Rectal smooth muscle tissue (tissue), 1 donor: ENCODE measurements around the gene DHRS12.

Source experiments
- H3K27ac ChIP-seq: one replicate; pipeline ENCODE4 v1.7.0; 2013; ENCODE audit warnings: low read depth, low read length, inconsistent platforms
- H3K27me3 ChIP-seq: one replicate; pipeline ENCODE4 v1.7.0; 2013; ENCODE audit warnings: low read length; ENCODE audit not compliant: control insufficient read depth, insufficient read depth
- H3K36me3 ChIP-seq: one replicate; pipeline ENCODE4 v1.7.0; 2013; ENCODE audit warnings: low read length; ENCODE audit not compliant: control insufficient read depth, insufficient read depth
- H3K4me1 ChIP-seq: one replicate; pipeline ENCODE4 v1.7.0; 2013; ENCODE audit warnings: low read length; ENCODE audit not compliant: control insufficient read depth, insufficient read depth
- H3K4me3 ChIP-seq: one replicate; pipeline ENCODE4 v1.7.0; 2013; ENCODE audit warnings: low read length
- H3K9ac ChIP-seq: one replicate; pipeline ENCODE4 v1.7.0; 2013; ENCODE audit warnings: low read length

The DHRS12 gene

GRCh38 chr13:51838240-51838846 is 34.4 kb upstream of the DHRS12 start:
- H3K36me3 ChIP-seq = no peaks in the 10 kb centered on the region
- H3K4me3 ChIP-seq = no peak overlapping the region
- no peaks in the 10 kb centered on the region for H3K27me3 ChIP-seq
- H3K27ac ChIP-seq = no peak overlapping the region
- no peak overlapping the region for H3K9ac ChIP-seq
- H3K4me1 ChIP-seq = no peaks in the 10 kb centered on the region

DNA sequence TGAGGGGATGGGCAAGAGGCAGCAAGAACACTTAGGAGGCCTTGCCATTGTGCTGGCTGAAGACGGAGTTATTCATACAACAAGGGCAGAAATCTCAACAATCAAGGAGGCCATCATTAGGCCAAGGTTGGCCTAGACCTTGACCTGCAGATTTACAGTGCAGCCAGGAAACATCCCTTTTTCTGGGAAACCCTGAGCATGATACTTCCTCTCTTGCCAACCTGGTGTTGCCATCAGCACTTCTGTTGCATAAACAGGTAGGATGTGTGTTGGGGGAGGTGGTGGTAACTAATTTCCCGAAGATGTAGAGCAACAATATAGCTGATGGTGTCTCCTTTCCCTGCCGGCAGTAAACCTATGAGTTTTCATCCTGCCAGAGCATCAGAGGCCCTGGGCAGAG is 33.1 kb upstream of the DHRS12 start:
- no peak overlapping the region for H3K4me3 ChIP-seq
- H3K27me3 ChIP-seq = no peaks in the 10 kb centered on the region
- H3K9ac ChIP-seq = no peak overlapping the region
- no peaks in the 10 kb centered on the region for H3K4me1 ChIP-seq
- no peaks in the 10 kb centered on the region for H3K36me3 ChIP-seq
- H3K27ac ChIP-seq = no peak overlapping the region

GRCh38 chr13:51834581-51835171 is 30.7 kb upstream of the DHRS12 start:
- no peaks in the 10 kb centered on the region for H3K27me3 ChIP-seq
- H3K4me3 ChIP-seq = no peak overlapping the region
- H3K36me3 ChIP-seq = no peaks in the 10 kb centered on the region
- no peak overlapping the region for H3K27ac ChIP-seq
- no peaks in the 10 kb centered on the region for H3K4me1 ChIP-seq
- no peak overlapping the region for H3K9ac ChIP-seq

DNA sequence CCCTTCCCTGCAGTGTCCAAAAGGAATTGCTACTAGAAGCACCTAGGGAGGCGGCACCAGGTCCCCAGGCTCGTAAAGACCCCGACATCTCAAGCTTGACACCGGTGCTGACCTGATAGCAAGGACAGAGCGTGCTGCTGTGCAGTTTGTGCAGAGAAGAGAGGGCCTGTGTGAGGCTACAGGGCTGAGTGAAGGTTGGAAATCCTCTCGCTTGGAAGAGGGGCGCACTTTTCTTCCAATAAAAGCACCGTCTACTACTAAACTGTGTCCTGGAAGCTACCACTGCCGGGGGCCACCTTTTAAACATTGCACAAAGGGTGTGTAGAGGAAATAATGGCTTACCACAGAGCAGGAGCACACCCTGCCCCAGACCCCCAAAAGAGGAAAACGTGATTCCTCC is 30.0 kb upstream of the DHRS12 start:
- H3K4me1 ChIP-seq = no peaks in the 10 kb centered on the region
- no peak overlapping the region for H3K27ac ChIP-seq
- H3K27me3 ChIP-seq = no peaks in the 10 kb centered on the region
- H3K36me3 ChIP-seq = no peaks in the 10 kb centered on the region
- H3K4me3 ChIP-seq = no peak overlapping the region
- H3K9ac ChIP-seq = no peak overlapping the region

DNA sequence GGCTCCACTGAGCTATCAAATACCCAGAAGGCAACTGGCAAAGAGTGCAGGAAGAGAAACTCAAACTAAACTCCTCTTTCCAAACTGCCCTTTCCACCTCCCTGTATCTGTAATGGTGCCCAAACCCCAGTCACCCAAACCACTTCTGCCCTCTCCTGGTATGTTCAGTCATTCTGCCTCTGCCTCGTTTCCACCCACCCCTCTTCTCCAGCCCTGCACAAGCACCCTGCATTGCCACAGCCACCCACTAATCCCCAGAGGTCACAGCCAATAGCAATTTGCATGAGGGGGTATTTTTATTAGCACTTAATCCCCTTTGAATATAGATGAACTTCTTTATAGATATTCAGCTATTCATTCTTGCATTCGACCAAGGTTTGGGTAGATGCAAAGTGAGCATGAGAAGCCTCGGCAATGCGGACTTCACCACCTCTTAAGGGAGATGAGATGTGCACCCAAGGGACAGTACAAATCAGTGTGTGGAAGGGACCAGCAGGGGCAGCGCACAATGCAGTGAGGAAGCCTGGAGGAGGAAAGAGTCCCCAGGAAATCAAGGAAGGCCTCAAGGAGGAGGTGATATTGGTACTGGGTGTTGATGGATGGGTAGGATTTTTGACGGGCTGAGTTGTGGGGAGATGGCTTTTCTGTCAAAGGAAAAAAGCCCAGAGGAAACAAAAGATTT is 28.6 kb upstream of the DHRS12 start:
- H3K27me3 ChIP-seq = no peaks in the 10 kb centered on the region
- no peak overlapping the region for H3K27ac ChIP-seq
- H3K4me3 ChIP-seq = no peak overlapping the region
- H3K9ac ChIP-seq = no peak overlapping the region
- no peaks in the 10 kb centered on the region for H3K36me3 ChIP-seq
- H3K4me1 ChIP-seq = no peaks in the 10 kb centered on the region

DNA sequence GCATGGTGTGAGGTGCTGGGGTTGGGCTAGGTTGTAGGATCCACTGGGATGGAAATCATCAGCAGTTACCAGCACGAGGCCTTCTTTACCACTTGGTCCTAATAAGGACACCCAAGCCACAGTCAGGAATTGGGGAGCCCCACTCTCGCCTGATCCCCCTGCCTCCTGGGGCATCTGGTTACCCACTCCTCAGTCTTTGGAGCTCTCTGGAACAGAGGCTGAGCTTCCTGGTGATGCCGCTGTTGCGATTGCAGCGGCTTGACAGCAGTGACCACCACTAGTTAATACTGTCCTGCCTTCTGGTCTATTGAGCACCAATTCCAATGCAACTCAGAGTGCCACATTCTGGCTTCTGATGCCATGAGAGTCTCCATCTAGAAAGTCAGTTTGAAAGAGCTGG is 27.6 kb upstream of the DHRS12 start:
- Histone ChIP-seq H3K36me3 (no peaks in the 10 kb centered on the region), H3K4me3 (no peak overlapping the region), H3K27ac (no peak overlapping the region), H3K4me1 (peaks cover 7% of the 10 kb centered on the region), H3K9ac (no peak overlapping the region), H3K27me3 (no peaks in the 10 kb centered on the region)

DNA sequence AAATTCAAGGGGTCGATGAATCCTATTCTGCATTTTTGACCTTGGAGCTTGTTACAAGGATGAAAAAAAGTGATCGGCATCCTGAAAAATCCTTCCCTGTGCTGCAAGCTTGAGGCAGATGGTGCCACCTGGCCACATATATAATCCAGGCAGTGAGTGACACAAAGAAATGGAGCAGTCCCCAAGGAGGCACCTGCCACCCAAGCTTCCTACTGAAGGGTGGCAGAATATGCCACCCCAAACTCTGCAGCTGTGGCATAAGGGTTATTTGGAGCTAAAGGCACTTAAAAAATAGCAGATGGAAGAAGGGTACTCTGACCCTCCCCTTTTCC is 25.6 kb upstream of the DHRS12 start:
- no peak overlapping the region for H3K4me3 ChIP-seq
- no peaks in the 10 kb centered on the region for H3K36me3 ChIP-seq
- H3K4me1 ChIP-seq = peaks cover 10% of the 10 kb centered on the region
- H3K9ac ChIP-seq = no peak overlapping the region
- H3K27me3 ChIP-seq = no peaks in the 10 kb centered on the region
- H3K27ac ChIP-seq = no peak overlapping the region

DNA sequence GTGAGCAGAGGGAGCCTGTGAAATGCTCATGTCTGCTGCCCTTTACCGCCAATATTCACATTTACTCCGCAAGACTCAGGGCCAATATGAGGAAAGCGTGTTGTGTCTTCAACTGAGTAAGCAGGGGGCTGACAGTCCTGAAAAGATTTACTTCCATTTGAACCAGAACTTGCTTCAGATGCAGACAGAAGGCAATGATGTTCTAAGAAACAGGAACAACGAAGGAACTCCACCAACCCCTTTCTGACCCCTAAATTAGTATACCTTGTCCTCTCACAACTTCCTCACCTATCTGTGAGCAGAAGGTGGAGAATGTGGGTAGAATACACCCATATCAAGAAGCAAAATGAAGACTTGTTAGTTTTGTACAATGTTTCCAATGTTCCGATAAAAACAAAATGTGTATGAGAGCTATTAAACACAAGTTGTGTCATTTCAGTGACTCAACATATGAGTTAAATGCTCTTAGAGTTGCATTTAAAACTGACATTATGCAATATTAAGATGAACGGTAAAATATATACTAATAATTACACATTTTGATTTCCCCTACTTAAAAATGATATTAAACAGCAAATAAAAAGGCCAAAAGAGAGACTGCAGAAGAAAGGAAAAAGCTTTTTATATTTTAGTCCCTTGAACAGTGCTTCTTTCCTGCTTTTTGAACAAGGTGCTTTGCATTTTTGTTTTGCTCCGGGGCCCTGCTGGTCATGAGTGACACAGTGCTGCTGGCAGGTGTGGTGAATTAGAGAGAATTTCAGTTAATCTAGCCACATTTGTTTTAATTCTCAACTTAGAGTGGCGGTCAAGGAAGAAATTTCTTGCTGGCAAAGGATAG is 25.0 kb upstream of the DHRS12 start:
- Histone ChIP-seq H3K9ac (no peak overlapping the region), H3K36me3 (no peaks in the 10 kb centered on the region), H3K4me3 (no peak overlapping the region), H3K27me3 (no peaks in the 10 kb centered on the region), H3K4me1 (peaks cover 10% of the 10 kb centered on the region), H3K27ac (no peak overlapping the region)

DNA sequence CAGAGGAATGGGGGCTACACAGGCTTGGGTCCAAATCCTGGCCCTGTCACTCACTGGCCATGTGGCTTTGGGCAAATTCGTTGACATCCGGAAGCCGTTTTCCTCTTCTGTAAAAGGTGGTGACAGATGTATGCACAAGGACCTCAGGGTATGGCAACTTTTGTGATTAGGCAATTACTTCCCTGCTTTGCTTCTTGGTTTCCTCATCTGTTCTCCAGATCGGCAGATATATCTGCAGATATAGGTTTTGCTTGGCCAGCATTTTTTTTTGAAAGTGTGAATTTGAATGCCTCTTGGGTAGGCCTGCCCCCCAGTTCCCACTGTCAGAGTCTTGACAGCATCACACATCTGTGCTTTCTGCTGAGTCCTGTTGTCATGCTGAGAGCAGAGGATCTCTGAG is 23.3 kb upstream of the DHRS12 start:
- Histone ChIP-seq H3K27ac (no peak overlapping the region), H3K4me1 (peaks cover 10% of the 10 kb centered on the region), H3K9ac (no peak overlapping the region), H3K36me3 (no peaks in the 10 kb centered on the region), H3K4me3 (no peak overlapping the region), H3K27me3 (no peaks in the 10 kb centered on the region)

DNA sequence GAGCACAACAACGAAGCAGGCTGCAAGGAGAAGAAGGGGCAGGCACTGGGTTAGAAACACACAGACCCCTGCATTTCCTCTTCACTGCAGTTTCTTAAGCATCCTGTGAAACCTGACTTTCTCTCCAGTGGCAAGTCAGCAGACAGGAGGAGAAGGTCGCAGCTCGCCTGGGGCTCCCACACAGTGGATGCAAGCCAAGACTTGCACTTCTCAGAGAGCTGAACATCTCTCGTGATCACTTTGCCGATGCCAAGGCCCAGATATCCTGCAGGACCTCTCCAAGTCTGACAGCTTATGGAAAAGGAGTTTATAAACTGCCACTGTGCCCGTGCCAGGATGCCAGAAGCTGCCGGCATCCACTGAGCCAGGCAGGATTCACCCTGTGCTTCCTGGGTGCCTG is 22.6 kb upstream of the DHRS12 start:
- no peak overlapping the region for H3K4me3 ChIP-seq
- H3K27ac ChIP-seq = peak overlapping the region; percentile 45
- H3K9ac ChIP-seq = no peak overlapping the region
- H3K27me3 ChIP-seq = no peaks in the 10 kb centered on the region
- H3K36me3 ChIP-seq = no peaks in the 10 kb centered on the region
- H3K4me1 ChIP-seq = peaks cover 10% of the 10 kb centered on the region

GRCh38 chr13:51825681-51826254 is 21.8 kb upstream of the DHRS12 start:
- Histone ChIP-seq H3K27ac (no peak overlapping the region), H3K4me3 (no peak overlapping the region), H3K9ac (no peak overlapping the region), H3K36me3 (no peaks in the 10 kb centered on the region), H3K4me1 (peaks cover 10% of the 10 kb centered on the region), H3K27me3 (no peaks in the 10 kb centered on the region)

- Histone ChIP-seq H3K36me3 (no peaks in the 10 kb centered on the region), H3K4me1 (peaks cover 10% of the 10 kb centered on the region), H3K4me3 (no peak overlapping the region), H3K27ac (peak overlapping the region; percentile 6), H3K9ac (no peak overlapping the region), H3K27me3 (no peaks in the 10 kb centered on the region)
These were observed 21.2 kb upstream of the DHRS12 start for GRCh38 chr13:51825165-51825592.
